Ovary (tissue), 9 donors: ENCODE data around the gene FGD5. TPM values are rescaled to one million over a fixed set of nuclear protein-coding genes. Genes with fewer than 3 reads are reported as not detected.

Experiments
- DNase-seq, 5 donors: peaks; one replicate each; pipeline ENCODE4 v3.0.0-alpha.2; 2019 to 2020
- H3K27ac ChIP-seq, 2 donors: fragments of 200-600 bp; one replicate each; pipeline versions ENCODE4 v1.5.1 to v1.8.0; 2019 to 2022
- H3K27me3 ChIP-seq: fragments of 200-600 bp; one replicate; pipeline ENCODE4 v1.8.0; 2022
- H3K36me3 ChIP-seq: fragments of 200-600 bp; sonication (generic); one replicate; pipeline ENCODE4 v1.5.1; 2019
- H3K4me1 ChIP-seq: one replicate; pipeline ENCODE4 v1.8.1; 2013; ENCODE audit warnings: mild to moderate bottlenecking, moderate library complexity; ENCODE audit not compliant: insufficient read depth
- H3K4me3 ChIP-seq: fragments of 200-600 bp; sonication (generic); one replicate; pipeline ENCODE4 v1.5.1; 2017
- H3K9me3 ChIP-seq, 2 donors: fragments of 200-600 bp in 1 of 2; sonication (generic) in 1 of 2; one replicate each; pipeline versions ENCODE4 v1.5.1 to v1.8.1; 2013 to 2019; ENCODE audit warnings: mild to moderate bottlenecking in 1 of 2, moderate library complexity in 1 of 2
- EP300 ChIP-seq: sonication (generic); formaldehyde crosslinking; IDR thresholded peaks from one replicate; pipeline ENCODE4 v1.6.1; 2017; ENCODE audit warnings: antibody characterized with exemption
- POLR2A ChIP-seq: fragments of 450-650 bp; IDR thresholded peaks from one replicate; pipeline ENCODE4 v1.6.1; 2017; ENCODE audit warnings: antibody characterized with exemption, mild to moderate bottlenecking, moderate library complexity
- WGBS, 3 donors: extraction: QIAGEN DNeasy Blood & Tissue Kit in 1 of 3; methylation state at CpG; one replicate each; pipeline versions ENCODE4 v1.1.5 to v1.1.7; 2013 to 2017; 5-methylcytosine and 5-hydroxymethylcytosine counted together
- intact Hi-C, 4 donors: fragments of 100-400 bp; cut with DNase I; formaldehyde crosslinking; loops; one replicate each; pipeline versions ENCODE4 v1.11.0 to v1.15.1; 2022 to 2023
- polyA plus RNA-seq, 2 donors: library from polyadenylated mRNA; stranded (reverse); fragments of 200-250 nt in 1 of 2; fragments of 350-450 nt in 1 of 2; fragmentation: Illumina TruSeq in 1 of 2; extraction: RNeasy Lipid Tissue Mini Kit (QIAGEN cat#74804) in 1 of 2; gene quantifications; one replicate each; pipeline ENCODE4 v1.2.3, GENCODE V29; 2013 to 2014
- total RNA-seq, 7 donors: library from RNA; depleted of rRNA in 2 of 7; stranded (reverse); fragments of >200 nt in 2 of 7; fragmentation: NEBNext Ultra II Directional in 3 of 7; extraction: Animal tissue kit (Norgen Biotek cat#: 25700) in 3 of 7; gene quantifications; one replicate each; pipeline versions ENCODE4 v1.1.0 to v1.2.4, GENCODE V29; 2016 to 2023
- TF ChIP-seq, protein P1 (sequence below), 3 donors: fragments of 450-650 bp in 2 of 3; fragments of 200-600 bp in 1 of 3; IDR thresholded peaks; one replicate each; pipeline versions ENCODE4 v1.5.1 to v1.8.0; 2016 to 2022; ENCODE audit warnings: antibody characterized with exemption in 3 of 3, mild to moderate bottlenecking in 1 of 3
- donor health status: DM: no; HTN: no; CAD: no; lungs with moderate emphysema.
- donor health status: DM: no; HTN: no; CAD: no.
- donor health status: Bipolar disorder and iron deficiency.
- donor health status: DM: yes; HTN: yes; CAD: no.
- donor health status: DM: no; HTN: no; CAD: no.
- donor health status: DM: yes; HTN: yes; CAD: no.

Gene FGD5
- total and polyA plus RNA-seq, 9 donors, result 5.1 to 38.3 (median 13.0) TPM

DNA sequence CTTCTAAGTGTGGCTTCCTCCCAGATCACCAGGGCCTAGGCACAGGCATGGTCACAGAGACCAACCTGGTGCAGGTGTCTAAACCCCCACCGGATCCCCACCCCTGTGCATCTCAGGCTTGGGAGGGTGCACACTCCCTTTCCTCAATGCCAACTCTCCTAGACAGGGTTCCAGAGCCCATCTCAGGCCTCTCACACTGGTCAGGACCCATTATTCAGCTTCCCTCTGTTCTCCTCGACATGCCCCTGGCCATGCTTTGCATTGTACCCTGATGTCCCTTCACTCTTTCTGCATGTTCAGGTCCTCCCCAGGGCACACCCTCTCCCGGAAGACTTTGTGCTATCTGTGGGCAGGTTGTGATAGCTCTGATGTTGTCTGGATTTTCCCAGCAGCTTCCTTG lies 23.5 kb downstream of the FGD5 start:
- DNase-seq, result no peak
- 89 to 95% (median 92%) methylated on average over 3 of the region's 3 CpGs for WGBS, 3 donors
- no peak for TF ChIP-seq EP300
- H3K4me1 ChIP-seq, result peaks cover 6% of the 10 kb centered on the region
- H3K27ac ChIP-seq, result no peak overlapping the region
- no peaks in the 10 kb centered on the region for H3K27me3 ChIP-seq
- intact Hi-C loops, result no loop called here
- no peak overlapping the region for H3K4me3 ChIP-seq
- no peaks in the 10 kb centered on the region for H3K36me3 ChIP-seq
- no peaks in the 10 kb centered on the region for H3K9me3 ChIP-seq

DNA sequence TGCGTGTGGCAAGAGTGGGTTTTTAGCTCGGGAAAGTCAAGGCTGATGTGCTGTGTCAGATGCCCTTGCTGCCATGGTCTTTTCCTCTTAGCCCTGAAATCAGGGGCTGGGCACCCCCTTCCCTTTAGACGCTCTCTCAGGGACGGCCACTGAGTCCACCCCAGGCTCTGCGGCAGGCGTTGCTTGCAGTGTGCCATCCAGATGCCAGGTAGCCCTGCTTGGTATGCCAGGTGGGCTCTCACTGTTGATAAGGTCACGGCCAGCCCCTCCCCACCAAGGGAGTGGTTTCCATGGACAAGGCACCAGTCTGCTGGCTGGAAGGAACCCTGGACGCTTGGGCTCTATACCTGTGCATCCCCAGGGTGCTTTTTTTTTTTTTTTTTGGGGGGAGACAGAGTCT lies 24.6 kb downstream of the FGD5 start:
- no peaks in the 10 kb centered on the region for H3K9me3 ChIP-seq
- H3K27ac ChIP-seq, result no peak overlapping the region
- no peak overlapping the region for H3K4me3 ChIP-seq
- WGBS, 3 donors, result 91 to 94% (median 92%) methylated on average over 8 of the region's 8 CpGs
- H3K27me3 ChIP-seq, result no peaks in the 10 kb centered on the region
- TF ChIP-seq EP300 (no peak), POLR2A (no peak)
- TF ChIP-seq, protein P1, sequence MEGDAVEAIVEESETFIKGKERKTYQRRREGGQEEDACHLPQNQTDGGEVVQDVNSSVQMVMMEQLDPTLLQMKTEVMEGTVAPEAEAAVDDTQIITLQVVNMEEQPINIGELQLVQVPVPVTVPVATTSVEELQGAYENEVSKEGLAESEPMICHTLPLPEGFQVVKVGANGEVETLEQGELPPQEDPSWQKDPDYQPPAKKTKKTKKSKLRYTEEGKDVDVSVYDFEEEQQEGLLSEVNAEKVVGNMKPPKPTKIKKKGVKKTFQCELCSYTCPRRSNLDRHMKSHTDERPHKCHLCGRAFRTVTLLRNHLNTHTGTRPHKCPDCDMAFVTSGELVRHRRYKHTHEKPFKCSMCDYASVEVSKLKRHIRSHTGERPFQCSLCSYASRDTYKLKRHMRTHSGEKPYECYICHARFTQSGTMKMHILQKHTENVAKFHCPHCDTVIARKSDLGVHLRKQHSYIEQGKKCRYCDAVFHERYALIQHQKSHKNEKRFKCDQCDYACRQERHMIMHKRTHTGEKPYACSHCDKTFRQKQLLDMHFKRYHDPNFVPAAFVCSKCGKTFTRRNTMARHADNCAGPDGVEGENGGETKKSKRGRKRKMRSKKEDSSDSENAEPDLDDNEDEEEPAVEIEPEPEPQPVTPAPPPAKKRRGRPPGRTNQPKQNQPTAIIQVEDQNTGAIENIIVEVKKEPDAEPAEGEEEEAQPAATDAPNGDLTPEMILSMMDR (IDR thresholded peaks at IDR 0.05), result no peak
- no peaks in the 10 kb centered on the region for H3K4me1 ChIP-seq
- no peaks in the 10 kb centered on the region for H3K36me3 ChIP-seq
- intact Hi-C loops, result no loop called here
- no peak for DNase-seq

DNA sequence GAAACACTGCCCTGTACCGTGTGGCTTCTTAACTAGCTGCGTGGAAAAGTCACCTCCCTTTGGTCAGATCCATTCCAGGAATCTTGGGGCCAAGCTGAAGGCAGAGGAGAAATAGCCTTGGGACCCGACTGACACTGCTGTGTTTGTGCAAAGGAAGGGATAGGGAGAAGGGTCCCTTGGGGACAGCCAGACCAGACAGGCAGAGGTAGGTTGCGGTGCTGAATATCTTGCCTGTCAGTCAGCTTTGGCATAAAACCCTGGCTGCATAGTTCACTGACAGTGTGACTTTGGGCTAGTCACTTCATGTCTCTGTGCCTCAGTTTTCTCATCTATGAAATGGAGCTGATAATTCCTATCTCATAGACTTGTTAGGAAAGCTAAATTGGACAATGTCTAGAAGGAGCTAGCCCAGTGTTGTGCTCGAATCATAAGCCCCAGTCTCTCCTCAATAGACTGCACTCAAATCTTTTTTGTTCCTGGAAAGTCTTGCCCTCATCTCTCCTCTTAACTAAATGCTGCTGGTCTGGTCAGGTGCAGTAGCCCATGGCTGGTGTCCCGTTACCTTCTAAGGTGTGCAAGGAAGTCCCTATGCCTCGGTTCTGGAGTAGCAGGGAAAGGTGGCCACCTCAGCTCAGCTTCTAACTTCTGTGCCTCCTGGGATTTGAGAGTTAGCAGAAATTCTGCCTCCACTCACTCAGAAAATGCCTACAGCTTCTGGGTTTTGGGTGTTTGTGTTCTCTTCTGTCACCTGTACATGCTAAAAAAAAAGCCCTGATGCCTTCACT lies 25.8 kb downstream of the FGD5 start:
- intact Hi-C loops, result no loop called here
- WGBS, 3 donors, result 78 to 90% (median 85%) methylated on average over 7 of the region's 7 CpGs
- Histone ChIP-seq H3K4me1 (no peaks in the 10 kb centered on the region), H3K4me3 (no peak overlapping the region), H3K27me3 (no peaks in the 10 kb centered on the region), H3K27ac (no peak overlapping the region), H3K36me3 (no peaks in the 10 kb centered on the region), H3K9me3 (no peaks in the 10 kb centered on the region)
- DNase-seq, result no peak
- TF ChIP-seq, protein P1 (IDR thresholded peaks at IDR 0.05), result no peak
- no peak for TF ChIP-seq EP300

DNA sequence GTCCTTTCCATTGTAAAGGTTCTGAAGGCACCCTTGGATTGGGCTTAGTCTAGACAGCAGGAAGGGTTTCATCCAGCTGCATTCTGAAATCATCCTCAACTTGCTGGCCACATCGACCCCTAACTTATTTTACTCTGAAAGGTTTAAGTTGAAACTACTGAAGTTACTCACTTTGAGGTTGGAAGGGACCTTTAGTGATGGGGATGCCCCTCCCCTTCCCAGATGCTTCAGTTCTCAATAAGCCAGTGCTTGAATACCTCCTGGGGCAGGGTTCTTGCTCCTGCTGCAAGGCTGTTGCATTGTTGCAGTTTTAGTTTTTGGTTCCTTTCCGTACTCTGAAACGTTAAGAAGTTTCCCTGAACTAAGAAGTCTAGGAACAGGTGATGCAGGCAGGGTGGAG lies 26.4 kb downstream of the FGD5 start:
- no peaks in the 10 kb centered on the region for H3K27me3 ChIP-seq
- TF ChIP-seq EP300, result no peak
- TF ChIP-seq, protein P1 (IDR thresholded peaks at IDR 0.05), result no peak
- TF ChIP-seq POLR2A, result no peak
- H3K4me3 ChIP-seq, result no peak overlapping the region
- H3K36me3 ChIP-seq, result no peaks in the 10 kb centered on the region
- DNase-seq, result no peak
- WGBS, 3 donors, result 62 to 68% (median 67%) methylated on average over 3 of the region's 3 CpGs
- H3K27ac ChIP-seq, result no peak overlapping the region
- H3K4me1 ChIP-seq, result no peaks in the 10 kb centered on the region
- intact Hi-C loops, result no loop called here
- H3K9me3 ChIP-seq, result no peaks in the 10 kb centered on the region

DNA sequence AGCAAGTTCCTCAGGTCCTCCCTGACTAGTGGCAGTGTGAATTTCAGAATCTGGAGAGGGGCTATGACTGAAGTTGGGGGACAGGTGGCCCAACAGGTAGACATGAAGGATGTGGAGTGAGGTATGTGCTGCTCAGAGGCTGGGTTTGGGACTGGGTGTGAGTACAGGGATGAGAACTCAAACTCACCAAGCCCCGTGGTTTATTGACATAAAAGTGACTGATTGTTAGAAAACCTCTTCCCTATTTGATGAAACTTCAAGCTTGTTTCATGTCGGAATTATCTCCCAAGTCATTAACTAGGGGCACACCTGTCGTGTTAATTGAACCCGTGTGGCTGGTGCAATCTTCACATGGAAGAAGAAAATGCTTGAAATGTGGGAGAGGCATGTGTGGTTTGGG lies 27.1 kb downstream of the FGD5 start:
- no peak for DNase-seq
- no peak overlapping the region for H3K27ac ChIP-seq
- WGBS, 3 donors, result 74 to 79% (median 77%) methylated on average over 4 of the region's 4 CpGs
- no peak overlapping the region for H3K4me3 ChIP-seq
- intact Hi-C loops, result no loop called here
- no peaks in the 10 kb centered on the region for H3K27me3 ChIP-seq
- TF ChIP-seq POLR2A (no peak), EP300 (no peak)
- TF ChIP-seq, protein P1 (IDR thresholded peaks at IDR 0.05), result no peak
- H3K9me3 ChIP-seq, result no peaks in the 10 kb centered on the region
- H3K4me1 ChIP-seq, result no peaks in the 10 kb centered on the region
- H3K36me3 ChIP-seq, result no peaks in the 10 kb centered on the region
